GM12878 (cell line): ENCODE data around the gene TBC1D5.

Source experiments
- EZH2 ChIP-seq: IDR thresholded peaks from 2 replicates; pipeline ENCODE4 v1.6.1; 2012; ENCODE audit warnings: low read depth, mild to moderate bottlenecking, control low read depth, inconsistent platforms, low read length, borderline replicate concordance; ENCODE audit not compliant: control insufficient read depth
- MAX ChIP-seq: IDR thresholded peaks from 2 replicates; pipeline ENCODE4 v1.6.1; 2012; ENCODE audit warnings: low read depth, low read length, improper control_type of control experiment
- MXI1 ChIP-seq: fragments of 150-350 bp; IDR thresholded peaks from 2 replicates; pipeline ENCODE4 v1.6.1; 2011; ENCODE audit warnings: low read depth, mild to moderate bottlenecking, inconsistent platforms, low read length, improper control_type of control experiment
- POLR2A ChIP-seq: IDR thresholded peaks from 2 replicates; pipeline ENCODE4 v1.6.1; 2011; ENCODE audit warnings: low read depth, mild to moderate bottlenecking, low read length
- ZNF274 ChIP-seq: IDR thresholded peaks from one replicate; pipeline ENCODE4 v1.8.0; 2011; ENCODE audit not compliant: insufficient read length, insufficient read depth

DNA sequence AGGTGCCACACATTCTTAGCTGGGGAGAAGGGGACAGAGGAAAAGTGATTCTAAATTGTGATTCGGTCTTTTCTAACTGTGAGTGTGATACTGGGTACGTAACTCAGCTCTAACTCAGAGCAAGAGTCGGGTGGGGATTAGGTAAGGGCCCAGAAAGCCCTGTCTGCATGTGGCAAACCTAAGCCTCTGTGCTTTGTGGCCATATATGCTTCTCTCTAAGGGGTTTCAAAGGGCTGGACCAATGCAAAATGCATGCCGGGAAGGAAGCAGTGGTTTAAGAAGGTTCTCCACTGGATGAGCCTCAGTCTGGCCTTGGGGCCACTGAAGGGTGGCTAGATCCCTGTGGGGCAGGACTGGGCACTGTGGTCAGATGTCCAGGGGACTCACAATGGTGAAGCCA, 581.8 kb downstream of the TBC1D5 start:
- TF ChIP-seq MAX: no peak
- no peak for TF ChIP-seq MXI1
- no peak for TF ChIP-seq EZH2
- TF ChIP-seq ZNF274: no peak
- no peak for TF ChIP-seq POLR2A
